OCI-LY3 (cell line): Measurements from ENCODE around the gene CD302.

Experiments
- H2AFZ ChIP-seq: fragments of 200-600, 300-600 bp; shearing (Covaris generic); 2 replicates; pipeline ENCODE4 v1.6.0; 2014; ENCODE audit warnings: antibody characterized with exemption, low read depth, low read length
- H3K27ac ChIP-seq: fragments of 200-600, 300-600 bp; sonication (generic); 2 replicates; pipeline ENCODE4 v1.5.1; 2014; ENCODE audit warnings: mild to moderate bottlenecking, low read length, moderate library complexity, mixed read lengths
- H3K27me3 ChIP-seq: fragments of 200-600, 300-600 bp; sonication (generic); 2 replicates; pipeline ENCODE4 v1.6.1; 2014; ENCODE audit warnings: low read depth, low read length, mixed read lengths
- H3K36me3 ChIP-seq: fragments of 200-600, 300-600 bp; sonication (generic); replicated peaks from 2 replicates; pipeline ENCODE3; 2014; ENCODE audit warnings: low read depth, low read length, mixed read lengths
- H3K4me1 ChIP-seq: fragments of 300-600, 200-600 bp; sonication (generic); 2 replicates; pipeline ENCODE4 v1.6.1; 2014; ENCODE audit warnings: low read length, mixed read lengths
- H3K4me2 ChIP-seq: fragments of 200-600, 300-600 bp; sonication (generic); 2 replicates; pipeline ENCODE4 v1.6.1; 2014; ENCODE audit warnings: low read length, mixed read lengths
- H3K4me3 ChIP-seq: fragments of 300-600, 200-600 bp; sonication (generic); 2 replicates; pipeline ENCODE4 v1.5.1; 2014; ENCODE audit warnings: antibody characterized with exemption, mild to moderate bottlenecking, low read length, moderate library complexity
- H3K79me2 ChIP-seq: fragments of 300-600, 200-600 bp; shearing (Covaris generic); 2 replicates; pipeline ENCODE4 v1.6.1; 2014; ENCODE audit warnings: mild to moderate bottlenecking, low read length, mixed read lengths
- H3K9ac ChIP-seq: fragments of 300-600, 200-600 bp; shearing (Covaris generic); 2 replicates; pipeline ENCODE4 v1.6.0; 2014; ENCODE audit warnings: mild to moderate bottlenecking, low read length, moderate library complexity
- H3K9me3 ChIP-seq: fragments of 200-600, 300-600 bp; shearing (Covaris generic); 2 replicates; pipeline ENCODE4 v1.6.1; 2014; ENCODE audit warnings: low read length, mixed read lengths; ENCODE audit not compliant: insufficient read depth
- H4K20me1 ChIP-seq: fragments of 200-600, 300-600 bp; sonication (generic); 2 replicates; pipeline ENCODE4 v1.6.1; 2016; ENCODE audit warnings: low read length, mixed read lengths; ENCODE audit not compliant: insufficient read depth
- CTCF ChIP-seq: fragments of 200-600, 300-600 bp; sonication (generic); IDR thresholded peaks from 2 replicates; pipeline ENCODE4 v1.5.1; 2014; ENCODE audit warnings: antibody characterized with exemption, low read length, low read depth
- EZH2phosphoT487 ChIP-seq: fragments of 200-600 bp; shearing (Covaris generic); IDR thresholded peaks from 2 replicates; pipeline ENCODE4 v1.6.1; 2018; ENCODE audit warnings: antibody characterized with exemption, mixed run types, low read depth

The CD302 gene, protein sequence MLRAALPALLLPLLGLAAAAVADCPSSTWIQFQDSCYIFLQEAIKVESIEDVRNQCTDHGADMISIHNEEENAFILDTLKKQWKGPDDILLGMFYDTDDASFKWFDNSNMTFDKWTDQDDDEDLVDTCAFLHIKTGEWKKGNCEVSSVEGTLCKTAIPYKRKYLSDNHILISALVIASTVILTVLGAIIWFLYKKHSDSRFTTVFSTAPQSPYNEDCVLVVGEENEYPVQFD

GRCh38 chr2:159797543-159798375, at the start of gene CD302:
Gene CD302, minus strand, starts transcription at chr2:159798208. Its CDS starts 10 bp downstream, at chr2:159798198.
- Histone ChIP-seq H3K9ac (no peak within 1 kb of the TSS), H3K4me2 (no peak within 1 kb of the TSS), H3K9me3 (no peaks in the 10 kb centered on the region), H4K20me1 (no peaks in the 10 kb centered on the region), H3K27ac (no peak within 1 kb of the TSS), H3K36me3 (peaks cover 10% of the 10 kb centered on the region), H3K27me3 (no peaks in the 10 kb centered on the region), H2AFZ (no peak within 1 kb of the TSS), H3K79me2 (no peaks in the 10 kb centered on the region), H3K4me3 (no peak within 1 kb of the TSS), H3K4me1 (peaks cover 8% of the 10 kb centered on the region)
- no peak for TF ChIP-seq CTCF

- no peaks in the 10 kb centered on the region for H3K4me1 ChIP-seq
- no peak overlapping the region for H3K9ac ChIP-seq
- no peak overlapping the region for H2AFZ ChIP-seq
- H4K20me1 ChIP-seq: no peaks in the 10 kb centered on the region
- H3K36me3 ChIP-seq: peaks cover 42% of the 10 kb centered on the region
- no peaks in the 10 kb centered on the region for H3K9me3 ChIP-seq
- H3K27me3 ChIP-seq: no peaks in the 10 kb centered on the region
- H3K27ac ChIP-seq: no peak overlapping the region
- no peak overlapping the region for H3K4me2 ChIP-seq
- H3K4me3 ChIP-seq: no peak overlapping the region
- no peaks in the 10 kb centered on the region for H3K79me2 ChIP-seq
- TF ChIP-seq EZH2phosphoT487 (no peak), CTCF (no peak)
Observed at GRCh38 chr2:159846564-159846963, 48.6 kb upstream of the CD302 start.

GRCh38 chr2:159840616-159841015, 42.6 kb upstream of the CD302 start:
- no peak overlapping the region for H3K4me3 ChIP-seq
- no peak overlapping the region for H3K4me2 ChIP-seq
- no peaks in the 10 kb centered on the region for H3K4me1 ChIP-seq
- no peaks in the 10 kb centered on the region for H4K20me1 ChIP-seq
- H3K79me2 ChIP-seq: no peaks in the 10 kb centered on the region
- no peak overlapping the region for H3K27ac ChIP-seq
- H3K27me3 ChIP-seq: no peaks in the 10 kb centered on the region
- TF ChIP-seq EZH2phosphoT487 (no peak), CTCF (no peak)
- no peak overlapping the region for H3K9ac ChIP-seq
- no peak overlapping the region for H2AFZ ChIP-seq
- H3K36me3 ChIP-seq: peaks cover 50% of the 10 kb centered on the region
- no peaks in the 10 kb centered on the region for H3K9me3 ChIP-seq

DNA sequence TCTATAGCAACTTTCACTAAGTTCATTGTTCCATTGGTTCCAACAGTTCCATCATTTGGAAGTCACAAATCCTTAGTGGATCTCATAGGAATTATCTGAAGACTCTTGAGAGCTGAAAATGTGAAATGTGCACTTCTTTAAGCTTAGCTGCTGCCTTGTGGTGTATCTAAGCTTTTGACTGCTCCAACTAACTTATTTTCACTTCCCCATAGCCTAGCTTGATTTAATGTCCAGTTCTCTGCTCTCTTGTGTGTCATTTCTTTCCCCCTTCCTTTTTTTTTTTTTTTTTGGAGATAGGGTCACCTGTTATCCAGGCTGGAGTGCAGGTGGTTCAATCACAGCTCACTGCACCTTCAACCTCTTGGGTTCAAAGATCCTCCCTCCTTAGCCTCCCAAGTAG, 34.9 kb upstream of the CD302 start:
- TF ChIP-seq CTCF (no peak), EZH2phosphoT487 (no peak)
- no peaks in the 10 kb centered on the region for H4K20me1 ChIP-seq
- H3K27ac ChIP-seq: peak overlapping the region; percentile 32
- peaks cover 78% of the 10 kb centered on the region for H3K36me3 ChIP-seq
- H3K27me3 ChIP-seq: no peaks in the 10 kb centered on the region
- H2AFZ ChIP-seq: no peak overlapping the region
- H3K79me2 ChIP-seq: no peaks in the 10 kb centered on the region
- no peak overlapping the region for H3K4me3 ChIP-seq
- H3K4me2 ChIP-seq: no peak overlapping the region
- H3K9ac ChIP-seq: no peak overlapping the region
- peaks cover 10% of the 10 kb centered on the region for H3K4me1 ChIP-seq
- no peaks in the 10 kb centered on the region for H3K9me3 ChIP-seq
